ENCODE measurements around the gene HOXA10.

The HOXA10 gene

DNA sequence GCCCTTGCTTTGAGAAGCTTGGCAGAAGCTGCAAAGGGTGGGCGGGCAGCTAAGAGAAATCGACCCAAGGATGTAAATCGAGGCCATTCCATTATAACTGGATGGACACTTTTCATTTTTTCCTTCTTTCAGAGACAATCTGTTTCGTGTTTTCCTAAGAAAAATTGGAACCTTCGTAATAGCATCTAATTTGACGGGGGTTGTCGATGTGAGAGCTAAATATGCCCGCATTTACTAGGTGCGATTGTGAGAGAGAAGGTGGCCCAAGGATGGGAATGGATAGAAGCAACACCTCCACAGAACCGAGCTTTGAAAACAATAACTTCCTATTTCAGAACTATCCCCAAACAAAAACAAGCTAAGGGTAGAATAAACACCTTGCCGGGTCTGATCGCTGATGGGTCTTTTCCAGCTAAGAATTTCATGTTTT lies 42.7 kb downstream of the HOXA10 start:
- no peak for DNase-seq (ENCODE audit: low read depth)
- no peaks in the 10 kb centered on the region for H3K27me3 ChIP-seq (replicated peaks; ENCODE audit: control insufficient read depth, insufficient read depth, low read length)
- peaks cover 72% of the 10 kb centered on the region for H3K4me1 ChIP-seq (ENCODE audit: control insufficient read depth, insufficient read depth, low read length)
- peaks cover 8% of the 10 kb centered on the region for H3K36me3 ChIP-seq (ENCODE audit: control insufficient read depth, insufficient read depth, low read length, severe bottlenecking)
- H3K4me3 ChIP-seq (ENCODE audit: low read length), result peak overlapping the region; percentile 82
- peak overlapping the region; percentile 82 for H3K9ac ChIP-seq (ENCODE audit: low read length)
- H3K9me3 ChIP-seq (ENCODE audit: control insufficient read depth, low read length), result no peaks in the 10 kb centered on the region

DNA sequence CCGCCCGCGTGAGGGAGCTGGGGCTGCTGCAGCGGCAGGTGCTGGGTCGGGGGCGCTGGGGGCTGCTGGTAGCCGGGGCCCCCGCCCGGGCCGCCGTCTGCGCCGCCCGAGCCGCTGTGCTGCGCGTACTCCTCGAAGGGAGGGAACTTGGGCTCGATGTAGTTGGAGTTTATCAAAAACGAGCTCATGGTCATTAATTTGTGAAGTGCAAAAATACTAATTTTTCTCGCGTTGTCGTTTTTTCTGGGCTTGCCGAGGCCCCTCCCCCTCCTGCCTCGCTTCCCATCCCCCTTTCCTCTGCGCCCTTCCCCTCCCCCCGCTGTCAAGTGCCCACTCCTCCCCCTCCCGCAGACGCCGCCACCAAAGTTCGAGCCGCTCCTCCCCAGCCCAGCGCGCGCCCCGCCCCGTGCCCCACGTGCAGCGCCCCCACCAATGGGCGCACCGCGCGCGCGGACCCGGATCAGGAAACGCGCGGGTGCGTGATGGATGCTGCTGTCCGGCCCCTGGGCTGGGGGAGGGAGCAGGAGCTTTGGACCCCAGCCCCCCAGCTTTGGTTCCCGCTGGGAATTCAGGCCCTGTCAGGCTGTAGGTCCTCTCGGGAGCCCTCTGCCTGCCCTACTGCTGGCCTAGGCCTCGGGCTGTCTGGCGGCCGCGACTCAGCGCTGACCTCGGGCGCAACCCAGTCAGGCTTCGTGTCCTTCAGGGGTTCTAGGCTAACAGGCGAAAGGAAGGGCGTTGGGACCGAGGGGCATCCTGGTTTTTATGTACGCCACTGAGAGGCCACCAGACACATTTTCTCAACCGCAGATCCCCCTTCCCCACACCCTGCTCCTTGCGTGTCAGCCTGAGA lies 43.4 kb downstream of the HOXA10 start, which contains the start of gene HOXA4:
Gene HOXA4, minus strand, starts transcription at position 218 of the 850 bp plus-strand sequence. Its CDS starts 24 bp downstream, at position 194.
- no peak for DNase-seq (ENCODE audit: low read depth)
- Histone ChIP-seq H3K36me3 (ENCODE audit: control insufficient read depth, insufficient read depth, low read length, severe bottlenecking) (peaks cover 8% of the 10 kb centered on the region), H3K4me1 (ENCODE audit: control insufficient read depth, insufficient read depth, low read length) (peaks cover 66% of the 10 kb centered on the region), H3K4me3 (ENCODE audit: low read length) (peak within 1 kb of the TSS; percentile 82), H3K9me3 (ENCODE audit: control insufficient read depth, low read length) (no peaks in the 10 kb centered on the region), H3K9ac (ENCODE audit: low read length) (peak within 1 kb of the TSS; percentile 82), H3K27me3 (replicated peaks; ENCODE audit: control insufficient read depth, insufficient read depth, low read length) (no peaks in the 10 kb centered on the region)

DNA sequence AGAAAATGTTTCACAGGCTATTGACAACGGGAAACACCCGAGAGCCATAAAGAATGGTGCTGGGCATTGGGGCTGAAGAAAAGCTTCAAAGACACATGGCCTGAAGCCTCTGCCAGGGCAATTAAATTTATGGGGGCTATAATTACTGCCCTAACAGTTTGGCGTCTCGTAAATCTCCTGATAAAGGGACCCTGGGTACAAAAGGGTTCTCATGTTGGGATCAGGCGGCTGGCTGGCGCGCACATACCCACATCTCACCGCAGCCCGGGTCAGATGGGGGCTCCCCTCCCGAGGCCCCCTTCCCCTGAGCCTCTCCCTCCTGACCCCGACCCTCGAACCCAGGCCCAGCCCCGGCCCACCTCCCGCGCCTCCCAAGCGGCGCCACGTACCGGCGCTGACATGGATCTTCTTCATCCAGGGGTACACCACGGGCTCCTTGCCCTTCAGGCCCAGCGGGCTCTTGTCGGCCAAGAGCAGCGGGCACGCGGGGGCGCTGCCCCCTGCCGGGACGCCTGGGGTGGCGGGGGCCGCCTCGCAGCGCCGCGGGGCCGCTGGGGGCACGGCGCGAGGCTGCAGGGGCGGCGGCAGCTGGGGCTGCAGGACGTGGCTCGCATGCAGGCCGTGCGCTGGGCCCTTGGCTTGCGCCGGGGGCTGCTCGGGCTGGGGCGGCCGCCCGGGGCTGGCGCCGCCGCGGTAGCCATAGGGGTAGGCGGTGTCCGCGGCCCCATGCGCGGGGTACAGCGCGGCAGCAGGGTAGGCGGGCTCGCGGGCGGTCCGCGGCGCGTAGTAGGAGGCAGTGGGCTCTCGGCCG lies 44.2 kb downstream of the HOXA10 start:
- Histone ChIP-seq H3K9ac (ENCODE audit: low read length) (peak overlapping the region; percentile 82), H3K27me3 (replicated peaks; ENCODE audit: control insufficient read depth, insufficient read depth, low read length) (no peaks in the 10 kb centered on the region), H3K9me3 (ENCODE audit: control insufficient read depth, low read length) (no peaks in the 10 kb centered on the region), H3K4me3 (ENCODE audit: low read length) (peak overlapping the region; percentile 77), H3K4me1 (ENCODE audit: control insufficient read depth, insufficient read depth, low read length) (peaks cover 58% of the 10 kb centered on the region), H3K36me3 (ENCODE audit: control insufficient read depth, insufficient read depth, low read length, severe bottlenecking) (peaks cover 10% of the 10 kb centered on the region)
- no peak for DNase-seq (ENCODE audit: low read depth)

DNA sequence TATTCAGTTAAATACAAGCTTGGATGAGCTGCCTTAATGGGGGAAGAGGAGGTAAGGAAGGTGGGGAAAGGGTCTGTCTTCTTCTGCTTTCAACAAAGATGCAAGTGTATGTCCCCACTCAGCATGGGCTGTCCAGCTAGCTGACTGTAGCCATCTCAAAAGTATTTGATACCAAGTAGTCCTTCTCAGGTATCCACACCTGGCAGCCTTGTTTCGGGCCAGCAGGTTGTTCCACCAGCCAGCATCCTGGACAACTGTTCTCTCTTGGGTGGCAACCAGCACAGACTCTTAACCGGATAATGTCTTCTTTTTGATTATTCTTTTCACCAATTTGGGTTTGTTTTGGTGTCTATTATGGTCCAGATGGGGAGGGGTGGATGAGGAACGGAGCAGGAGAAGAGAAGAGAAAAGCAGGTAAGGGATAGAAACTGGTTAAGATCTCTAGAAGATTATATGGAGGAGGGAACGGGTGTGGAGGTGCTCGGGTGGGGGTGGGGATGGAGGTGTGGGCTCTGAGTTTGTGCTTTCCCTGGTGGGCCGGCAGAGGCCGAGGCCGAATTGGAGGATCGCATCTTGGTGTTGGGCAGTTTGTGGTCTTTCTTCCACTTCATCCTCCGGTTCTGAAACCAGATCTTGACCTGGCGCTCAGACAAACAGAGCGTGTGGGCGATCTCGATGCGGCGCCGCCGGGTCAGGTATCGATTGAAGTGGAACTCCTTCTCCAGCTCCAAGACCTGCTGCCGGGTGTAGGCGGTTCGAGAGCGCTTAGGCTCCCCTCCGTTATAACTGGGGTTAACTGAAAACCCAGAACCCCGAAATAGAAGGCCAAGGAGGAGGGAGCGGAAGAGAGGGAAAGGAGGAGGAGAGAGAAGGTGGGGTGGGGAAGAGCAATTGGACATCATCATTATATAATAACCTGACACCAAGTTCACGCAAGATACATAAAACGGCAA lies 45.1 kb downstream of the HOXA10 start:
- no peak for DNase-seq (ENCODE audit: low read depth)
- Histone ChIP-seq H3K9me3 (ENCODE audit: control insufficient read depth, low read length) (no peaks in the 10 kb centered on the region), H3K27me3 (replicated peaks; ENCODE audit: control insufficient read depth, insufficient read depth, low read length) (no peaks in the 10 kb centered on the region), H3K36me3 (ENCODE audit: control insufficient read depth, insufficient read depth, low read length, severe bottlenecking) (peaks cover 13% of the 10 kb centered on the region), H3K4me3 (ENCODE audit: low read length) (peak overlapping the region; percentile 77), H3K4me1 (ENCODE audit: control insufficient read depth, insufficient read depth, low read length) (peaks cover 50% of the 10 kb centered on the region), H3K9ac (ENCODE audit: low read length) (peak overlapping the region; percentile 82)

DNA sequence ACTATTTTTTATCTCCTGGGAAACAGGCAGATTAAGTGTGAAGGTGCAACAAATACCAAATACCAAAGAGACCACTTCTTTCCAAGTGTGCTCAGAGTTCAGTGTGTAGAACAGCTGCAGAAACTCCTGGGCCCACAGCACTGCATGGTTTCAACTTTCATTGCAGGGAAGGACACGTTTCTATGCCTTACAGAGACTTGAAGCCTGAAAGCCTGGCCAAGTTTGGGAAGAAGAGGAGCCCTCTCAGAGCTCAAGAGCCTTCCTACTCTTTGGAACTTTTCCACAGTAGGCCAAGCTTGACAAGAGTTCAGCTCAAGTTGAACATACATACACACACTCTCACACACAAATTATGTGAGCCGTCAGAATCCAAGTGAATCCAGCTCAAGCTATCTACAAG lies 46.1 kb downstream of the HOXA10 start:
- Histone ChIP-seq H3K4me1 (ENCODE audit: control insufficient read depth, insufficient read depth, low read length) (peaks cover 41% of the 10 kb centered on the region), H3K4me3 (ENCODE audit: low read length) (no peak overlapping the region), H3K9ac (ENCODE audit: low read length) (peak overlapping the region; percentile 4), H3K9me3 (ENCODE audit: control insufficient read depth, low read length) (no peaks in the 10 kb centered on the region), H3K27me3 (replicated peaks; ENCODE audit: control insufficient read depth, insufficient read depth, low read length) (no peaks in the 10 kb centered on the region), H3K36me3 (ENCODE audit: control insufficient read depth, insufficient read depth, low read length, severe bottlenecking) (peaks cover 13% of the 10 kb centered on the region)
- no peak for DNase-seq (ENCODE audit: low read depth)

DNA sequence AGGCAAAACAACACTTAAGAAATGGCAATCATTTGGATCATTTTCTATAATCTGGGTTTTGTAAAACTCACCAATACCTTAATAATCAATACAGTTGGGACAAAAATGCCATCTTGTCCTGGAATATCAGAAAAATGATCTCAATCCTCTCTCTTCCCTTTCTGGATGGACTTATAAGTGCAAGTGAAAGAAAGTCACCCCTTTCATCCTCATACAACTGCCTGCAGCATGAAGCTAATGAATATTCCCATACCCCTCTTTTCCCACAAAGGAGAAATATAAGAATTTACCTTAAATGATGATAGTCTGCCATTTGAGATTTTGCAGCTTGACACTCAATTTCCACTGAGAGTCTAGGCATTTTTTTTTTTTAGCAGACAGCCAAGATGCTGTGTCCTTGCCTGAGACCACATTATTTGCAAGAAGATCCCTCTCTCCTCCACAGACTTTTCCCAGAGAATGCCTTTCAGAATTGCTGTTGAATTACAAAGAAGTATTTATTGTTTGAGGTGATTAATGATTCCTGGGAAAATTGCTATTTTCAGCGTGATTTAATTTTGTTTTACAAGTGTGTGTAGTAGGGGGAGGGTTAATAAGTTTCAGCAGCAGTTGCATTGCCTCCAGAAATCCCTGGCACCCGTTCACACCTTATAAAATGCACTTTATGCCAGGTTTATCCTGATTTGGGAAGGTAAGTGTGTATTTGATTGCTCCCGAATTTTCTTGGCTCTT lies 47.4 kb downstream of the HOXA10 start:
- no peak overlapping the region for H3K9ac ChIP-seq (ENCODE audit: low read length)
- no peak for DNase-seq (ENCODE audit: low read depth)
- H3K4me1 ChIP-seq (ENCODE audit: control insufficient read depth, insufficient read depth, low read length), result peaks cover 34% of the 10 kb centered on the region
- H3K9me3 ChIP-seq (ENCODE audit: control insufficient read depth, low read length), result no peaks in the 10 kb centered on the region
- H3K4me3 ChIP-seq (ENCODE audit: low read length), result no peak overlapping the region
- no peaks in the 10 kb centered on the region for H3K27me3 ChIP-seq (replicated peaks; ENCODE audit: control insufficient read depth, insufficient read depth, low read length)
- H3K36me3 ChIP-seq (ENCODE audit: control insufficient read depth, insufficient read depth, low read length, severe bottlenecking), result peaks cover 21% of the 10 kb centered on the region

DNA sequence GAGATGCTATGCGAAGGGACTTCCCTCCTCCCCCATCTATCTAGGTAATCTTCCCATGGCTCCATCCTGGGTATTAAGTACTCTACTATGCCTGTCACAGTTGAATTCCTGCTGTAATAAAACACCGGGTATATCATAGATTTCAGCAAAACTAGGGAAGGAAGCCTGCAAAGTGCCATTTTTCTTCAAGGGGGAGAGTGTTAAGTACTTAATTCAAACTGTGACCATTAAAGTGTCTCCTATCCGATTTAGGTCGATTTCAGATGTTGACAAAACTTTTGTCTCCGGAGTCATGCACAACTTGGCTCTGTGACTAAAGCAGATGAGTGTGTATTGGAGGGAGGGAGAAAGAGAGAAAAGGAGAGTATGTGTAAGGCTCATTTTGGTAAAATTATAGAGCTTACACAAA lies 48.1 kb downstream of the HOXA10 start:
- Histone ChIP-seq H3K4me3 (ENCODE audit: low read length) (no peak overlapping the region), H3K36me3 (ENCODE audit: control insufficient read depth, insufficient read depth, low read length, severe bottlenecking) (peaks cover 24% of the 10 kb centered on the region), H3K4me1 (ENCODE audit: control insufficient read depth, insufficient read depth, low read length) (peaks cover 32% of the 10 kb centered on the region), H3K27me3 (replicated peaks; ENCODE audit: control insufficient read depth, insufficient read depth, low read length) (no peaks in the 10 kb centered on the region), H3K9ac (ENCODE audit: low read length) (no peak overlapping the region), H3K9me3 (ENCODE audit: control insufficient read depth, low read length) (no peaks in the 10 kb centered on the region)
- no peak for DNase-seq (ENCODE audit: low read depth)

DNA sequence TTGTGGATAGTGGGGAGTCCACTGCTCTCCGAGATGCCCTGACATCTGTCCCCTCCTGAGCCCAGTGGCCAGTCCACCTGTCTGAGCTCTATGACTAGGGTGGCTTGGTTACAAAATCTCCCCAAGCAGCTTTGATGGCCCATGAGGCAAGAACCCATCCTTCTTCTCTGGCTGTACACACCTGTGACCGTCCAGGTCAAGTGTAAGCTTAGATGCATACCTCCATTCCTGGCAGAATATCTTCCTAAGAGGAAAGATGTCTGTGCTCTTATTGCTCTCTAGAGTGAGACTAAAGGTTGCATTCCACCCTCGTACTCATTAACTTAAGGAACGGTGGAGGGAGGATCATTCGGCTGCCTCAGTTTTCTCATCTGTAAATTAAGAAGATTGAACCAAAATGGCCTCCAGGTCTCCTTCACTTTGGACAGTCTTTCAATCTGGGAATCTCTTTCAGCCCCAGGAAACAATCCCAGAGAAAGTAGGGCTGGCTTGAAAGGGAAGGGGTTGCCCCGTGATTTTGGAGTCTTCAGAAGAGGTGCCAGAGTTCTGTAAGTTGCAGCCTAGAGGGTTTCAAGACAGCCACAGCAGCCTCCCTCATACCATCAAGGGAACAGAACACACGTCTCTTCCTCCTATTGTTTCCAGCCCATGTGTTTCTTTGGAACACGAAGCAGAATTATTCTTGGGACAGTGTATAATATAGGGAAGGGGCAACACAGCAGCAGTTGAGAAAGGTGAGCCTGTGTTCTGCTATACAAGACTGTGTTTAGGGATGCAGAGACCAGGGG lies 49.0 kb downstream of the HOXA10 start:
- peaks cover 40% of the 10 kb centered on the region for H3K4me1 ChIP-seq (ENCODE audit: control insufficient read depth, insufficient read depth, low read length)
- H3K9me3 ChIP-seq (ENCODE audit: control insufficient read depth, low read length), result no peaks in the 10 kb centered on the region
- no peak overlapping the region for H3K4me3 ChIP-seq (ENCODE audit: low read length)
- H3K36me3 ChIP-seq (ENCODE audit: control insufficient read depth, insufficient read depth, low read length, severe bottlenecking), result peaks cover 24% of the 10 kb centered on the region
- no peak for DNase-seq (ENCODE audit: low read depth)
- no peak overlapping the region for H3K9ac ChIP-seq (ENCODE audit: low read length)
- H3K27me3 ChIP-seq (replicated peaks; ENCODE audit: control insufficient read depth, insufficient read depth, low read length), result no peaks in the 10 kb centered on the region

DNA sequence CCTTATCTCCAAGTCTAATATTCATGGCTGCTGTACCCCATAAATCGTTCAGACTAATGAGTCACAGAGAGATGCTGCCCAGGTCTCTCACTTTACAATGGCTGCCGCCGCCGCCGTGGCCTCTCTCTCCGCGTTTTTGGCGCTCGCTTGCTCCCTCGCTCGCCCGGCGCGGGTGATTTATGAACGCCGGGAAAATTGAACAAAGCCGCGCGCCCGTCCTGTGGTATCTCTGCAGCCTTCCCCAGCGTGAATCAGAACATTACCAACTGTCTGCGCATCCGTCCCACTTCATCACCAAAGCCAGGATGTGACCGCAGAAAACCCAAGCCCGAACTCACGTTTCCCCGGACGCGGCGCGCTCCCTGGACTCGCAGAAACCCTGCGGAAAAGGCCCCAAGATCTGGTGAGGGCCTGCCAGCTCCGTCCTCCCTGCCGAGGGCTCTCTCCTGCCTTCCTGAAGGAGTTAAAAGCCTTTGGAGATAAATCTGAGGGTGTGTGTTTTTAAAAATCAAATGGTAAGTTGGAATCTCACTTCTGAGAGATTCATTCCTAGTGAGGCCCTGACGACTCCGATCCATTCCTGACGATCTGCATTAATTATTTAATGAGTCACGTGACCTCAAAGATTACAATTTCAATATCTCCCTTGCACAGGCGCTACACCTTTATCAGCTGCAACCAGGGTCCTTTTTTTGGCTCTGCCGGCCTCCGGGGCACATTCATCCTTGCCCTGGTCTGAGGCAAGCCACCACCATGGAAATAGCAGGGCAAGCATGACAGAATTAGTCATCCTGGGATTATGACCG lies 49.8 kb downstream of the HOXA10 start:
- peaks cover 41% of the 10 kb centered on the region for H3K4me1 ChIP-seq (ENCODE audit: control insufficient read depth, insufficient read depth, low read length)
- H3K36me3 ChIP-seq (ENCODE audit: control insufficient read depth, insufficient read depth, low read length, severe bottlenecking), result peaks cover 23% of the 10 kb centered on the region
- no peak for DNase-seq (ENCODE audit: low read depth)
- H3K9me3 ChIP-seq (ENCODE audit: control insufficient read depth, low read length), result no peaks in the 10 kb centered on the region
- no peaks in the 10 kb centered on the region for H3K27me3 ChIP-seq (replicated peaks; ENCODE audit: control insufficient read depth, insufficient read depth, low read length)
- no peak overlapping the region for H3K4me3 ChIP-seq (ENCODE audit: low read length)
- H3K9ac ChIP-seq (ENCODE audit: low read length), result no peak overlapping the region

Measured in adipocyte (in vitro differentiated cells).